GM12878 (cell line): ENCODE results near the gene NF1.

Experiments
- ATF3 ChIP-seq: IDR thresholded peaks from 2 replicates; pipeline ENCODE4 v1.6.1; 2011; ENCODE audit warnings: low read depth, mild to moderate bottlenecking, low read length, moderate library complexity, borderline replicate concordance; ENCODE audit errors: extremely low read depth
- BHLHE40 ChIP-seq, 2 experiments: fragments of 450-650 bp in 1 of 2; IDR thresholded peaks; 2 replicates each; pipeline ENCODE4 v1.6.1; 2011 to 2017; ENCODE audit warnings: low read depth in 2 of 2, borderline replicate concordance in 1 of 2, improper control_type of control experiment in 1 of 2, low read length in 1 of 2, mild to moderate bottlenecking in 1 of 2
- CTCF ChIP-seq, 3 experiments: IDR thresholded peaks in 2 of 3; conservative IDR thresholded peaks in 1 of 3; 2 replicates each; pipeline ENCODE4 v1.5.1; 2011; ENCODE audit warnings: low read depth in 3 of 3, low read length in 3 of 3, mild to moderate bottlenecking in 3 of 3, control low read depth in 2 of 3, moderate library complexity in 2 of 3, inconsistent platforms in 1 of 3, mixed read lengths in 1 of 3; ENCODE audit not compliant: control insufficient read depth in 2 of 3, insufficient read depth in 1 of 3; ENCODE audit errors: extremely low read depth in 1 of 3
- HDAC6 ChIP-seq: fragments of 200-600 bp; sonication (generic); IDR thresholded peaks from one replicate; pipeline ENCODE4 v1.8.0; 2017; ENCODE audit warnings: antibody characterized with exemption; ENCODE audit not compliant: unreplicated experiment
- MXI1 ChIP-seq: fragments of 150-350 bp; IDR thresholded peaks from 2 replicates; pipeline ENCODE4 v1.6.1; 2011; ENCODE audit warnings: low read depth, mild to moderate bottlenecking, inconsistent platforms, low read length, improper control_type of control experiment
- POU2F2 ChIP-seq: IDR thresholded peaks from 3 replicates; pipeline ENCODE4 v1.6.1; 2011; ENCODE audit warnings: low read depth, mild to moderate bottlenecking, low read length, borderline replicate concordance
- RAD51 ChIP-seq: fragments of 450-650 bp; IDR thresholded peaks from 2 replicates; pipeline ENCODE4 v1.6.1; 2016; ENCODE audit warnings: moderate library complexity, mild to moderate bottlenecking, inconsistent platforms
- RCOR1 ChIP-seq: conservative IDR thresholded peaks from 2 replicates; pipeline ENCODE4 v1.6.1; 2012; ENCODE audit warnings: low read depth, low read length, improper control_type of control experiment
- SMARCA5 ChIP-seq: fragments of 450-650 bp; IDR thresholded peaks from 2 replicates; pipeline ENCODE4 v1.6.1; 2017; ENCODE audit warnings: mild to moderate bottlenecking

DNA sequence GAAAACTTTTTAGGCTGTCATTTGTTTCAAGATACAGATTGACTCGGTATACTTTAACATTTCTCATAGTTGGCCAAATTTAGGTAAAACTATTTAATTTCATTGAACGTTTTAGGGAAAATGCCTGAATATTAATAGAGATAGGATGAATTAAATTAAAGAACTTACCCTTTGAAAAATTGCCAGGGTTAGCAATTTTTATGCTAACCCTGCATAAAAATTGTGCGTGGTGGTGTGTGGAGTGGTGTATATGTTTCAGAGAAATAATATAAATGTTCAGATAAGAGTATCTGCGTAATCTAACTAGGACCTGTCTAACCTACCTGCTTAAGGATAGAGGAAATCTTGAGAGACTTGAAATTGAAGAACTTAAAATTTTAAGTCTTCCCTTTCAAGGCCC is 21.4 kb downstream of the NF1 start:
- no peak for TF ChIP-seq RAD51
- TF ChIP-seq HDAC6 = no peak
- TF ChIP-seq POU2F2 = no peak
- TF ChIP-seq ATF3 = no peak
- TF ChIP-seq SMARCA5 = no peak
- no peak for TF ChIP-seq CTCF (IDR thresholded peaks at IDR 0.05 in 2 of 3, conservative IDR thresholded peaks at IDR 0.05 in 1 of 3; ENCODE audit: control insufficient read depth in 2 of 3, extremely low read depth in 1 of 3, insufficient read depth in 1 of 3, low read depth in 3 of 3, low read length in 3 of 3)
- no peak for TF ChIP-seq MXI1
- TF ChIP-seq RCOR1 = no peak
- no peak for TF ChIP-seq BHLHE40 (IDR thresholded peaks at IDR 0.05; ENCODE audit: borderline replicate concordance in 1 of 2, low read depth in 2 of 2, low read length in 1 of 2)
